HG03378 (cell line): ENCODE results near the gene CEP43.
A peak's percentile ranks its signal among the peaks of the same experiment; 100 is the strongest.

Experiments used
- ATAC-seq: cut with Tn5 transposase; IDR thresholded peaks from one replicate; pipeline ENCODE4 v1.9.1; 2021; ENCODE audit warnings: mild to moderate bottlenecking, moderate library complexity; ENCODE audit not compliant: unreplicated experiment

CEP43 gene

DNA sequence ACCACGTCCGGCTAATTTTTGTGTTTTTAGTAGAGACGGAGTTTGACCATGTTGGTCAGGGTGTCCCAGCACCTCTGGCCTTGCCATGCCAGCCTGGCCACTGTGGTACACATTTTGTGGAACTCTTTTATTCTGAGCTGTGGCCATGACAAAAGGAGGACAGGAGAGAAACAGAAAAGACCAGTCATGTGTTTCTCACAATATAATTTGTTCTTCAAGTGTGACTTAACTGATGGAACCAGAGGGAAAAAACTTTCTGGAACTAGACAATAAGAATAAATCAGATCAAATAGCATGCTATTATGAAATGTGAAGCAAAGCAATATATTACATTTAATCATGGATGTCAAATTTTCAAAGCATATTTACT lies 38.6 kb upstream of the CEP43 start:
- no peak for ATAC-seq

DNA sequence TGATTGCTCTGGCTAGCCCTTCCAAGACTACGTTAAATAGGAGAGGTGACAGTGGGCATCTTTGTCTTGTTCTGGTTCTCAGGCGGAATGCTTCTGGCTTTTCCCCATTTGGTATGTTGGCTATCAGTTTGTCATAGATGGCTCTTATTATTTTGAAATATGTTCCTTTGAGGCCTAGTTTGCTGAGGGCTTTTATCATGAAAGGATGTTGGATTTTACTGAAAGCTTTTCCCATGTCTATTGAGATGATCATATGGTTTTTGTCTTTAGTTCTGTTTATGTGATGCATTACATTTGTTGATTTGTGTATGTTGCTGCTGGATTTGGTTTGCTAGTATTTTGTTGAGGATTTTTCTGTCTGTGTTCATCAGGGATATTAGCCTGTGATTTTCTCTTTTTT lies 32.9 kb upstream of the CEP43 start:
- no peak for ATAC-seq

DNA sequence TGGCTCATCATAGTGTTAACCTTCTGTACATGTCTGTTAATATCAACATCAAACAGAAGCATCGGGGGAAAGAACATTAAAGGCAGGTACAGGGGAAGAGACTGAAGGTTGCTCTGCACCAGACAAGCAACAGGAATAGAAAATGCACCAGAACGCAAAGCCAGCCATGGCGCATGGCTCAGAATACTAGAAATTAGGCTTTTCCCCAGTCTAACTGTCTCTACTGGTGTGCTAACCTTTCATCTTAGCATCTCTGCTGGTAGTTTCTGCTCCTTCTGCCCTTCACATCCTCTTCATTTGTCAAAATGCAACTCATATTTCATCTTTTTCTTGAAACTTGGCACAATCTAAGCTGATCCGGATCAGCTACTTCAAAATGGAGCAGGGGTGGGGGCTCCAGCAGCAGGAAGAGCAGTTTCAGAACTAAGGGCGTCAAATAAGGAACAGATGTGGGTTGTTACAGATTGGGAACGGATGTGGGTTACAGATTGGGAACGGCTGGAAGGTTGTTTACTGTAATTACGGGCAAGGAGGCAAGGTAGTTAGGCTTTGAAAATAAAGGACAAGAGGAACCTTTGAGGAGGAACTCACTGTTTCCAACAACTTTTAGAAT lies 29.7 kb upstream of the CEP43 start:
- no peak for ATAC-seq

DNA sequence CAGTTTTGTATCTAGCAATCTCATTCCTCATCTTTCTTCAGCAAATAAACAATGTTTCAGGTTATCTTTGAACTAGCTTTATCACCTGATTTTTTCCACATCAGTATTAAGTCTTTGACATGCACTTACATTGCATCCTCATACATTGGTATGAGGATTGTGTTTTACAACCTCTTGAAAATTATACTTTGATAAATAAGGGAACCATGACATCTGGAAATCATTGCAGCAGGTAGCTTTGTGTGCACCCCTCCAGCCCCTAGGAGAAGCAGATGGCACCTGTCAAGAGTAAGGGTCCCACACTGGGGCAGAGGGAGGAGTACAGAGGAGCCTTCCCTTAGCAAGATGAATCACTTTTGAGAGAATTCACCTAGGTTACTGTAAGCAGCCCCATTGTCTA lies 29.1 kb upstream of the CEP43 start:
- no peak for ATAC-seq

DNA sequence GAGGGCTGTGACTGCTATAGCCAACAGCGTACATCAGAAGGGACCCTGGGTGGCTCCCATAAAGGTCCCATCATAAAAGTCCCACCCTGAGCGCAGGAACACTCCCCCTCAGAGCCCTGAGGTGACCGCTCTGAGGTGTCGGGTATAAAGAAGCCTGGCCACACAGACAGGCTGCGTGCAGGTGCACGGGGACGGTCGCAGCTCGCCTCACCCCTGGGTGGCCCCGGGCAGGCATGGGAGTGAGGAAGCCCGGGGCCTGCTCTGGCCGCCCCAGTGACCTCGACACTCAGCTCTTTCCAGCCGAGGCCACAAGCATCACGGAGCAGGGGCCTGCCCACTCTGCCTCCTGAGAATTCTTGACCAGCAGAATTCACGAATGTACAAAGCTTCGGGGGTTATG lies 28.4 kb upstream of the CEP43 start:
- ATAC-seq: no peak

DNA sequence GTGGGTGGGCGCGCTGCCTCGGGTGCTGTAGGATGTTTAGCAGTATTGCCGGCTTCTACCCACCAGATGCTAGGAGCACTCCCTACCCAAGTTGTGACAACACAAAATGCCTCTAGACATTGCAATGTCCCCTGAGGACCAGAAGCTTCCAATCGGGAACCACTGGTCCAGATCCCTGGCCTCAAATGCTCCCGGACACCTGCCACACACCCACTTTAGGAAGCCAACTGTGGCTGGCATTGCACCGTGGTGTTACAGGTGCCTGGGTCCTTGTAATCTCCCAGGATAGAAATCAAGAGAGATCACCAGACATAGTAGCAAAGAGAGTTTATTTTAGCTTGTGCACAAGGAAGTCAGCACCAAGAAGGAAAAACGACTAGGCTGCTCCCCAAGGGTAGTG lies 27.9 kb upstream of the CEP43 start:
- no peak for ATAC-seq

DNA sequence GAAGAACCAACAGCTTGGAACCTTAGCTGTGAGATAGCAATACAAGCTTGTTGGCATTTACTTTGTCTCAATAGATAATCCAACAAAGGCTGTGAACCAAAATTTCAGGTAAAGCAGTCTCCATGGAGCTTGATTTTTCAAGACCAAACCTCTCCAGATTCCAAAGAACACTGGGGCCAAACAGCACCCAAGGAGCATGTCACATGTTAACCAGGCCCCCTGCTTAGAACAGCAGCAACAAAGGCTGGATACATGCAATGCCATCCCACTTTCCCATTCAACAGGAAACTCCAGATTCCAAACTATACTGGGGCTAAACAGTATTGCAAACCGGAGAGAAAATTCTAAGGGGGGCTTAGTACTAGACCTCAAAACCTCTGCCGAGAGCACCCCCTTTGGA lies 27.1 kb upstream of the CEP43 start:
- ATAC-seq: no peak

DNA sequence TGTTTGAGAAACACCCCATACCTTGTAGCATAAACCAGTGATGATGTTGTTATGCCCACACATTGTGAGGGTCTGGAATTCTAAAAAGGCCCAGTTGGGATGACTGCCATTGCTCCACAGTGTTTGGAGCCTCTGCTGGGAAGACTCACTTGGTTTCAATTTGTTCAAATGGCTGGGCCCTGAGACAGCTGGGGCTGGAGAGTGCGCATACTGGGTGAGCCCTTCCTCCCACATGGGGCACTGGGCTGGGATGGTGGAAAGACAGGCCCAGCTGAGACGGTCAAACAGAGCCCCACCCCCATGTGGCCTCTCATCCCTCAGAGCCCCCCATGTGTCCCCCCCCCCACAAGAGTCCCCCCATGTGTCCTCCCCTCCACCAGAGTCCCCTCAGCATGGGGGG lies 22.6 kb upstream of the CEP43 start:
- ATAC-seq: no peak

DNA sequence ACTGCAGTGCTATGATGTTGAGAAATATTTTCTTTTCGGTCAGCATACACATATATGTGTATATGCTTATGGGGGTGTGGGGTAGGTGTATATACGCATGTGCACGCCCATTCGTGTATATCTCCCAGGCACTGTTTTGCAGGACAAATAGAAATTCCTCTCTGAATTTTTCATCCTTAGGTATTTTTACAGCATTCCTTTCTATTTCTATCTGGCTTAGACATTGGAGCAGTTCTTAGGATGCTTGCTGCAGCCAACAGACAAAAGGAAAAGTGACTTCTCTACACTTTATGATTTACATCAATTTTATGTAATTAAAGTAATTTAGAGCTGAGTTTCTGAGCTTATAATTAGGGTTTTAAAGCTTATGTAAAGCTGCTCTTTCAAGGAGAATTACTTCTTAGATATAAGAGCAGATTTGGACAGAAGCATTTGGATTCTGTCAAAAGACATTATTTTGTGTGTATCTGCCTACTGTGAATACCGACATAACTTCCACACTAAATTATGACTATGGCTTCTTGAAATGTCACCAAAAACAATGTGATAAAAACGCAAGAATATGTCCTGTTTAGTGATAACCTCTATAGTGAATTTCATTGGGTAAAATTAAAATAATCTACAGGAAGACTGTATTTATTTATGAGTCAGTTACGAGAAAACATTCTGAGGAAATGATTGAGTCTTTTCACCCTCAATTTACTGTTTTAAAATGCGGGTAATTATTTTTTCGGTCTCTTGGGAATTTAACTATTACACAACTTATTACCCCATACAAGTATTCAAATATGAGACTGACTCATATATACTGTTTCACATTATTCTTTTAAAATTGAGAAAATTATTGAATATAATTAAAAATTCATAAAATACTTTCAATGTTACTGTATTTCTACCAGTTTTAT lies 21.3 kb upstream of the CEP43 start:
- no peak for ATAC-seq

DNA sequence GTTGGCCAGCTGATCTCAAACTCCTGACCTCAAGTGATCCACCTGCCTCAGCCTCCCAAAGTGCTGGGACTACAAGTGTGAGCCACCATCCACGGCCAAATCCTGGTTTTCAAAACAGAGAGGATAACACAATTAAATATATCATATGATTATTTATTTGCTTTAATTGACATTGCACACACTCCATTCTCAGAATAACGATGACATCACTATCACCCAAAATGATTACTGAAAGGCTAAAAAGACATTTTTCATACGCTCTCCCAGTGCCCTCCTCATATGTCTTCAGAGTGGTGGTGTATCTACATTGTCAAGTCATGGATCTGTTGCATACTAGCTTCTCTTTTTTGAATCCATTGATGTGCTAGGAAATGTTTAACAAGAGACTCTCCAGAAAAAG lies 18.5 kb upstream of the CEP43 start:
- ATAC-seq: no peak

DNA sequence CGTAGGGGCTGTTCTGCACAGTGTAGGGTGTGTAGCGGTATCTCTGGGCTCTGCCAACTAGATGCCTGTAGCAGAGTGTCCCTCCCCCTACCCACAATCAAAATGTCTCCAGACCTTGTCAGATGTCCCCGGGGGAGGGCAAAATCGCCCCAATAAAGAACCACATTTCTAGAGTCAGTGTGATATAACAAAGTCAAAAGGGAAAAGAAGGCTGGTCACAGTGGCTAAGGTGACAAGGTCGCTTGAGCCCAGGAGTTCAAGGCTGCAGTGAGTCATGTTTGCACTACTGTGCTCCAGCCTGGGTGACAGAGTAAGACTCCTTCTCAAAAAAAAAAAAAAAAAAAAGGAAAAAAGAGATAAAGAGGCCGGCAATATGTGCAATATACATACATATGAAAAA lies 11.7 kb upstream of the CEP43 start:
- ATAC-seq: no peak

DNA sequence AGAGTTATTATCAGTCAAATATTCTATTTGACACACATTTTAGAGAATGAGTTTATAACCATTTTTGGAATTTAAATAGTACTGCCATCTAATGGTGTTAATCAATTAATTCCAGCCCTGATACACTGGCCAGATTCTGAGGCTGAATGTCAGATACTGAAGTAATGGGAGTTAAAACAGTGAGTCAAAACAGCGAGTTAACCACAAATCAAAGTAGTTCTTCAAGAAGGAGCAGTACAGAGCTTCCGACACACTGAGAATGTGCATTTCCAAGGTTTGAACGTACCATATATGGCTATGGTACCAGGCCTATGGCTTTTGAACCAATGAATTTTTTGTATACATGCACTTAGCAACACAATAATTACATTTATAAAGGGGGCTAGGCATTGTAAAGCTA lies 11.3 kb upstream of the CEP43 start:
- no peak for ATAC-seq

DNA sequence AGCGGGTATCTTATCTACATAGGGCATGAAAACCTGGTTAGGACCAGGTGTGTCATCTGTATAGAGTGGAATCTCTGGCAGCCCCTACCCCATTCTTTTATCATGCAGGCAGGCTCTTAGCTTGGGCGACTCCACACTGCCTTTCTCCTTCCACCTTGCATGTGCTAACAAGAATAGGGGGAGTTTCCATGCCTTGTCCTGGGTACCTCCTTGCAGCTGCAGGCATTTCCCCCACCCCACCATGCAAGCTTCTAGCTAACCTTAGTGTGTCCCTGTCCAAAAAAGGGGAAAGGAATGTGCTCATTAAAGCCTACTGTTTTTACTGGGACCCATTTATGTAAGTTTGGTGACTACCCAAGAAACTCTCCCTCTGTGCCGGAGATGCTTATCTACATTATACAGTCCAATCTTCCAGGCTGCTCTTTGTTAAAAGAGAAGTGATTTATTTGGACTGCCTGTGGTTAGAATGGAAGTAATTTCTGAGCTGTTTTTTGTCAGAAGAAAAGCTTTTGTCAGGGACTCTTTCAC lies 10.5 kb upstream of the CEP43 start:
- ATAC-seq: no peak

DNA sequence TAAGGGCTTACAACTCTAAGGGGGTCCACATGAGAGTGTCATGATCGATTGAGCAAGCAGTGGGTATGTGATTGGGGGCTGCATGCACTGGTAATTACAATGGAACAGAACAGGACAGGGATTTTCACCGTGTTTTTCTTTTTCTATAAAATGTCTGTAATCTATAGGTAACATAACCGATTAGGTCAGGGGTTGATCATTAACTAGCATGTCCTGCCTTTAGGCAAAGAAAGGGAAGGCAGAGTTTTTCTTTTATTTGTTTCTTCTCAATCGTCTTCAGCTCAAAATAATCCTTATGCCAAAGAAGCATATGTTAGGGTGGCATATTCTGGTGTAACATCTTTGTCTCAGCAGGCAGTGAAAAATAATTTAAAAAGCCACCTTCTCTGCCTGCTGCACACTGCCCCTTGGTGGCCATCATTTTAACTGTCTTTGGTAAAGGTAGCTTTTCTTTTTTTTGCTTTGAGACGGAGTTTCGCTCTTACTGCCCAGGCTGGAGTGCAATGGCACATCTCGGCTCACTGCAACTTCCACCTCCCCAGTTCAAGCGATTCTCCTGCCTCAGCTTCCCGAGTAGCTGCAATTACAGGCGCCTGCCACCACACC lies 9.7 kb upstream of the CEP43 start:
- ATAC-seq: peak; percentile 86

DNA sequence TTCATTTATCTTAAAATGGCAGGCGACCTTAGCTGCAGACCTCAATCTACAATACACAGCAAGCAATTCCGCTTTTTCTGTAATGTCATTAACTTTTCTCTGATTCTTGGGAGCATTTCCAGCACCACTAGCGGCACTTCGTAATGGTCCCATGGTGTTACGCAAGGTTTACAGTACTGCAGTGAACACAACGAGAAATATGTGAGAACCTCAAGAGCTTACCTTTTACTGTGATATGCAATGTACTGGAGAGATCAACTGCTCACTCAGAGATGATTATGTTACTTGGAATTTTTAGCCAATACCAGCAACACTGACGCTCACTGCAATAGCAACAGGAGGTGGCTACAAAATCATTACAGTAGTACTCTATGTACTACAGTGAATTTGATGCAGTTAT lies 2.8 kb upstream of the CEP43 start:
- ATAC-seq: no peak

DNA sequence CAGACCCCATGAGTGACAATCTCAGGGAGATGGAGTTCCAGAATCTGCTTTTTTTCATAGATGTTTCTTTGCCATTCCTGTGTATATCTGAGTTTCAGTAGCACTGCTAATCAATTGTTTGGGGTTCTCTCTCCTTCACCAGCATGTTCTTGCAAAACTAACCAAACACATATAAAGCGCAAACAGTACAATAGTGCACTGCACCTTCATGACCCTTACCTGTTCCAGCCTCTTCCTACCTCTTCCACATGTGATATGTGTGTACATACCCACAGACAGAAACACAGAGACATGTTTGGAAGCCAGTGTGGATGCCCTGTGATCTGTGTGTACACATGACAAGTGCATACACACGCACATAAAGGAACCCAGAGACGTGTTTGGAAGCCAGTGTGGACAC lies 1.8 kb upstream of the CEP43 start:
- peak; percentile 0 for ATAC-seq

DNA sequence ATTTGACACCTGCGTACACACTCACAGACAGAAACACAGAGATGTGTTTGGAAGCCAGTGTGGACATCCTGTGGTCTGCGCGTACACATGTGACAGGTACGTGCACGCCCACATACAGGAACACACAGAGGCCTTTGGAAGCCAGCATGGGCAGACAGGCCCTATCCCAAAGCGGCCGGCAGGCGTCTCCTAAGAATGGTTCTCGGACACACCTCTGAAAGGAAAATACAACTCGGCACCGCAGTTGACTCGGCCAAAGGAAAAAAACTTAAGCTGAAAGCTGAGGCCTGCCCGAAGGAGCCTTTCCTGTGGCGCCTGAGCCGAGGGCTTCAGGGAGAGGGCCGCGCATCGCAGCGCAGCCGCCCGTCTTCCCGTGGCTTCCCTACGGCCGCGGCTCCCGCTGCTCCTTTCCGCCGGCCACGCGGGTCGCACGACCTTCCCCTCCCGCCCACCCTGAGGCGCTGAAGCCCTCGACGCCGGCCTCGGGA lies 1.4 kb upstream of the CEP43 start:
- peak; percentile 38 for ATAC-seq

DNA sequence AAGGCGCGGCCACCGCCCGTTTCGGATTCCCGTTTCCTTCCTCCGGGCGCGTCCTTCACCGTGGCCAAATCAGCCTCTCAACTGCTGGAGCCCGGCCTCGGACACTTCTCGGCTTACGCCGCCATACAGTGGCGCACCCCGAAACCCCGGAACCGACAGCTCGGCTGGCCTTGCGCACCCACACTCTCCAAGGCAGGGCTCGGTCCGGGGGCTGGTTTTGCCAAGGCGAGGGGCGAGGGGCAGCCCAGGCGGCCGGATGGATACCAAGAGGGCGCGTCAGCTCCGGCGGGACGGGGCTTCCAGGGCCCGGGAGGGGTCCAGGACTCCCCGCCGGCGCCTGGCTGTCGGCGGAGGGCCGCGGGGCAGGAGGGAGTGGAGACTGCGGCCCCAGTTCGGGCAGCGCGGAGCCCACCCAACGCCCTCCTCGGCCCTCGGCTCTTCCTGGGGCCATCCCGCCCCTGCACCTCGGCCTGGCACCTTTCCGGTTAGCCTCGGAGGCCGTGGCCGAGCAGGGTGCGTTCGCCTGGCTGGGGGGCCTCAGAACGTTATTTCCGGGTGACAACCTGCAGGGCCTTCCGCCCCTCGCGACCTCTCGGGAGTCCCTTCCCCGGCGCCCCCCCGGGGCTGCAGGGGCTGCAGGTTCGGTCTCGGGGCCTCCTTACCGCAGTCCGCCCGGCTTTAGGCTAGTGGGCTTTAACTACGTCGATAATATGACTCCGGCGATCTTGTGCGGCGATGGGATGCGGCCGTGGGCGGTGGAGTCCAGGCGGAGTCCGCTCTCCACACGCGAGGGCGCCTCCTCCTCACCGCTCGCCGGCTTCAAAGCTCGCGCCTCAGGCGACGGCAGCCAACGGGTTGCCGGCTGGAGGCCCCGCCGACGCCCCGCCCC lies 697 bp upstream of the CEP43 start:
- ATAC-seq: peak; percentile 20

DNA sequence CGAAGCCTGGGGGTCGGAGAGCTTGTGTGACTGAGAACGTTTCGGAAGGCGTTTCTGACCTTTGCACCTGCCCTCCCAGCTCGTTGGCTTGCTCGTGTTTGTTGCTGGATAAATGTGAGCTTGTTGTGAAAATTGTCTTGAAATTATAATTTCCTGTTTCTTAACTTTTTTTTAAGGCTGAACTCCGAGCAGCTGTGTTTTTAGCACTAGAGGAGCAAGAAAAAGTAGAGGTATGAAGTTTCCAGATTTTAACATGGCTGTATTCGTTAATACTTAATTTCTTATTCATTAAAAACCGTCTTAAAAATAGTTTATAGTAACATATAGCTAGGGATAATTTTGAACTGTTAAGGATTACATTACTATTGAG lies 672 bp downstream of the CEP43 start:
- no peak for ATAC-seq

DNA sequence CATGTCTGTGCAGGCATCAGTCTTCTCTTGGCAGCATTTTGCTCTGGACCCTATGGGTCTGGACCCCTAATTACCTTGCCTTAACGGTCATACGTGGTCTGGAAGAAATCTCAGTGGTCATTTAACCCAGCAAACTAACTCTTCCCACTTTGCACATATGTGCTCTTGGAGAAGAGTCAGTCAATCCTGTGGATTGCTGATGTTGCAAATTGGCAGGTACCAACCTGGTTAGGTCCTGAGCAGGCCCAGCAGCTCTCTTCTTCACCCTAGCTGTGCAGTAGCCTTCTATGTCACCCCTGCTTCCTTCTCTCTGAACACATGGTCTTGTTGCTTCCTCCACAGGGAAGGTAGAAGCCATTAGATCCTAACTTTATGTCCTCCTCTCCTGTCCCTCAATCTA lies 1.6 kb downstream of the CEP43 start:
- no peak for ATAC-seq
